ENCODE results near the gene SLC35E4.

Gene SLC35E4

GRCh38 chr22:30691204-30691603 is 55.6 kb downstream of the SLC35E4 start:
- no peak for DNase-seq (ENCODE audit: low read depth)

GRCh38 chr22:30694171-30694639 is 58.6 kb downstream of the SLC35E4 start:
- peak; percentile 14 for DNase-seq (ENCODE audit: low read depth)

GRCh38 chr22:30694640-30695350 is 59.2 kb downstream of the SLC35E4 start, which contains the start of gene OSBP2:
Gene OSBP2, plus strand, starts transcription at chr22:30694874. Its CDS starts 36 bp downstream, at chr22:30694910.
- peak; percentile 1 for DNase-seq (ENCODE audit: low read depth)

- no peak for DNase-seq (ENCODE audit: low read depth)
These were observed 59.8 kb downstream of the SLC35E4 start for GRCh38 chr22:30695351-30695851.

GRCh38 chr22:30695871-30696655 is 60.5 kb downstream of the SLC35E4 start:
- DNase-seq (ENCODE audit: low read depth) = no peak
